Ovary (tissue), 3 donors: ENCODE results near the gene BRINP1.

Experiments used
- EP300 ChIP-seq: sonication (generic); formaldehyde crosslinking; IDR thresholded peaks from one replicate; pipeline ENCODE4 v1.6.1; 2017; ENCODE audit warnings: antibody characterized with exemption
- TF ChIP-seq, protein P1 (sequence below), 3 donors: fragments of 450-650 bp in 2 of 3; fragments of 200-600 bp in 1 of 3; IDR thresholded peaks; one replicate each; pipeline versions ENCODE4 v1.5.1 to v1.8.0; 2016 to 2022; ENCODE audit warnings: antibody characterized with exemption in 3 of 3, mild to moderate bottlenecking in 1 of 3
- donor health status: DM: no; HTN: no; CAD: no.

DNA sequence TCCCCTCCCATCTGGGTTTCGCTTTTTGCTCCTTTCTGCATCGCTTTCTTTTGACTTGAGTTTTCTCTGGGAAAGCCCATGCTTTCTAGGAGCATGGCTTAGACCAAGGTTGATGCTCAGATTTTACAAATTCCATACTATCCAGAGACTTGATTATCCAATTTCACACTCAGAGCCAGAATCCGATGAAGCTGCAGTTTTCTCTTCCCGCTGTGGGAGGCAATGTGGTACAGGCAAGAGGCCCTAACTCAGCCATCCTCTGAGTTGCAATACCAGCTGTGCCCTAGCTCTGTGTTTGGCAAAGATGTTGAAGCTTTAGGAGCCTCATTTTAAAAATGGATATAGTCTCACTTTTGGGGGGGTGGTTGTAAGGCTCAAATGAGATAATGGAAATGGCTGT lies 85.1 kb downstream of the BRINP1 start:
- TF ChIP-seq, protein P1, sequence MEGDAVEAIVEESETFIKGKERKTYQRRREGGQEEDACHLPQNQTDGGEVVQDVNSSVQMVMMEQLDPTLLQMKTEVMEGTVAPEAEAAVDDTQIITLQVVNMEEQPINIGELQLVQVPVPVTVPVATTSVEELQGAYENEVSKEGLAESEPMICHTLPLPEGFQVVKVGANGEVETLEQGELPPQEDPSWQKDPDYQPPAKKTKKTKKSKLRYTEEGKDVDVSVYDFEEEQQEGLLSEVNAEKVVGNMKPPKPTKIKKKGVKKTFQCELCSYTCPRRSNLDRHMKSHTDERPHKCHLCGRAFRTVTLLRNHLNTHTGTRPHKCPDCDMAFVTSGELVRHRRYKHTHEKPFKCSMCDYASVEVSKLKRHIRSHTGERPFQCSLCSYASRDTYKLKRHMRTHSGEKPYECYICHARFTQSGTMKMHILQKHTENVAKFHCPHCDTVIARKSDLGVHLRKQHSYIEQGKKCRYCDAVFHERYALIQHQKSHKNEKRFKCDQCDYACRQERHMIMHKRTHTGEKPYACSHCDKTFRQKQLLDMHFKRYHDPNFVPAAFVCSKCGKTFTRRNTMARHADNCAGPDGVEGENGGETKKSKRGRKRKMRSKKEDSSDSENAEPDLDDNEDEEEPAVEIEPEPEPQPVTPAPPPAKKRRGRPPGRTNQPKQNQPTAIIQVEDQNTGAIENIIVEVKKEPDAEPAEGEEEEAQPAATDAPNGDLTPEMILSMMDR (IDR thresholded peaks at IDR 0.05) = no peak
- no peak for TF ChIP-seq EP300
